ENCODE measurements around the gene ZCCHC18.

ZCCHC18 gene

DNA sequence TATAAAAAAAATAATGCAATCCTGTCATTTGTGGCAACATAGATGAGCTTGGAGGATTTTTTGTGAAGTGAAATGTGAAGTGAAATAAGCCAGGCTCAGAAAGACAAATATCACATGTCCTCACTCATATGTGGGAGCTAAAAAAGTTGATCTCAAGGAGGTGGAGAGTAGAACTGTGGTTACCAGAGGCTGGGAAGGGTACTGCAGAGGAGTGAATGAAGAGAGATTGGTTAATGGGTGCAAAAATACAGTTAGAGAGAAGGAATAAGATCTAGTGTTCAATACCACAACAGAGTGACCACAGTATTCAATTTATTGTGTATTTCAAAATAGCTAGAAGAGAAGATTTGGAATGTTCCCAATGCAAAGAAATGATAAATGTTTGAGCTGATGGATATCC, 13.4 kb upstream of the ZCCHC18 start:
- no peak for TF ChIP-seq ZC3H10 (CRISPR knock-in tag; IDR thresholded peaks at IDR 0.05)
- no peak for TF ChIP-seq PPARA (CRISPR knock-in tag; IDR thresholded peaks at IDR 0.05; ENCODE audit: borderline replicate concordance)
- ATAC-seq = peak; percentile 60

DNA sequence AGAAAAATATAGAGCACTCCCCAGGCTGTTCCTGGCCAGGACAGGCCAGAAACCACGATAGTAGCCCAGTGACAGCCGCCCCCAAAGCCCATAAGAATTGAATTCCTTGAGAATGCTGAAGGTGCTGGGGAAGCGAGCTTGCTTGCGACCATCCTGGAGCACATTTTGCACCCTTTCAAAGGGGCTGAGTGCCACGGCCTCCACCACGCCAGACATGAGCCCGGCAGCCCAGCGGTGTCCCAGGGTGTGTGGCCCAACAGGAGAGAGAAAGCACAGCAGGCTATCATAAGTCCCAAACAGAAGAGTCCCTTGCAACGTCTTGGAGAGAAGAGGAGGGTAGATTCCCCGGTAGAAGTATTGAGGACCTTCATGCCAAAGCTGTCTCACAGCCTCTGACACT, 7.6 kb upstream of the ZCCHC18 start:
- TF ChIP-seq, protein P1, sequence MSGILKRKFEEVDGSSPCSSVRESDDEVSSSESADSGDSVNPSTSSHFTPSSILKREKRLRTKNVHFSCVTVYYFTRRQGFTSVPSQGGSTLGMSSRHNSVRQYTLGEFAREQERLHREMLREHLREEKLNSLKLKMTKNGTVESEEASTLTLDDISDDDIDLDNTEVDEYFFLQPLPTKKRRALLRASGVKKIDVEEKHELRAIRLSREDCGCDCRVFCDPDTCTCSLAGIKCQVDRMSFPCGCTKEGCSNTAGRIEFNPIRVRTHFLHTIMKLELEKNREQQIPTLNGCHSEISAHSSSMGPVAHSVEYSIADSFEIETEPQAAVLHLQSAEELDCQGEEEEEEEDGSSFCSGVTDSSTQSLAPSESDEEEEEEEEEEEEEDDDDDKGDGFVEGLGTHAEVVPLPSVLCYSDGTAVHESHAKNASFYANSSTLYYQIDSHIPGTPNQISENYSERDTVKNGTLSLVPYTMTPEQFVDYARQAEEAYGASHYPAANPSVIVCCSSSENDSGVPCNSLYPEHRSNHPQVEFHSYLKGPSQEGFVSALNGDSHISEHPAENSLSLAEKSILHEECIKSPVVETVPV (CRISPR knock-in tag; IDR thresholded peaks at IDR 0.05) = no peak
- TF ChIP-seq ZNF70 (CRISPR knock-in tag; IDR thresholded peaks at IDR 0.05) (no peak), ARNTL (CRISPR knock-in tag; IDR thresholded peaks at IDR 0.05; ENCODE audit: borderline replicate concordance, low read depth) (no peak), ESRRG (CRISPR knock-in tag; IDR thresholded peaks at IDR 0.05) (no peak), ZNF565 (CRISPR knock-in tag; conservative IDR thresholded peaks at IDR 0.05; ENCODE audit: low read depth) (no peak), ZNF8 (CRISPR knock-in tag; IDR thresholded peaks at IDR 0.05) (no peak), TSHZ2 (CRISPR knock-in tag; IDR thresholded peaks at IDR 0.05) (no peak), RARB (CRISPR knock-in tag; IDR thresholded peaks at IDR 0.05) (no peak), CSDC2 (CRISPR knock-in tag; IDR thresholded peaks at IDR 0.05) (no peak), ZFP3 (CRISPR knock-in tag; IDR thresholded peaks at IDR 0.05) (no peak), GLIS3 (CRISPR knock-in tag; IDR thresholded peaks at IDR 0.05) (no peak), TOX (CRISPR knock-in tag; IDR thresholded peaks at IDR 0.05; ENCODE audit: borderline replicate concordance) (no peak), OSR1 (CRISPR knock-in tag; IDR thresholded peaks at IDR 0.05) (no peak), ISL1 (CRISPR knock-in tag; IDR thresholded peaks at IDR 0.05) (no peak)
- TF ChIP-seq, protein P2, sequence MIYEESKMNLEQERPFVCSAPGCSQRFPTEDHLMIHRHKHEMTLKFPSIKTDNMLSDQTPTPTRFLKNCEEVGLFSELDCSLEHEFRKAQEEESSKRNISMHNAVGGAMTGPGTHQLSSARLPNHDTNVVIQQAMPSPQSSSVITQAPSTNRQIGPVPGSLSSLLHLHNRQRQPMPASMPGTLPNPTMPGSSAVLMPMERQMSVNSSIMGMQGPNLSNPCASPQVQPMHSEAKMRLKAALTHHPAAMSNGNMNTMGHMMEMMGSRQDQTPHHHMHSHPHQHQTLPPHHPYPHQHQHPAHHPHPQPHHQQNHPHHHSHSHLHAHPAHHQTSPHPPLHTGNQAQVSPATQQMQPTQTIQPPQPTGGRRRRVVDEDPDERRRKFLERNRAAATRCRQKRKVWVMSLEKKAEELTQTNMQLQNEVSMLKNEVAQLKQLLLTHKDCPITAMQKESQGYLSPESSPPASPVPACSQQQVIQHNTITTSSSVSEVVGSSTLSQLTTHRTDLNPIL (CRISPR knock-in tag; IDR thresholded peaks at IDR 0.05; ENCODE audit: low read depth) = no peak
- no peak for ATAC-seq

GRCh38 chrX:104105330-104106262, 6.7 kb upstream of the ZCCHC18 start:
- ATAC-seq = no peak
- TF ChIP-seq BACH2 (CRISPR knock-in tag; IDR thresholded peaks at IDR 0.05; ENCODE audit: borderline replicate concordance) (no peak), TOX (CRISPR knock-in tag; IDR thresholded peaks at IDR 0.05; ENCODE audit: borderline replicate concordance) (no peak), ARNTL (CRISPR knock-in tag; IDR thresholded peaks at IDR 0.05; ENCODE audit: borderline replicate concordance, low read depth) (no peak), GLIS3 (CRISPR knock-in tag; IDR thresholded peaks at IDR 0.05) (no peak), ZNF70 (CRISPR knock-in tag; IDR thresholded peaks at IDR 0.05) (no peak), ZC3H10 (CRISPR knock-in tag; IDR thresholded peaks at IDR 0.05) (no peak)
- TF ChIP-seq, protein P1 (CRISPR knock-in tag; IDR thresholded peaks at IDR 0.05) = no peak

- ATAC-seq = no peak
Observed at GRCh38 chrX:104108955-104109354, 3.4 kb upstream of the ZCCHC18 start.

More at GRCh38 chrX:104108955-104109354, 3.4 kb upstream of the ZCCHC18 start:
- TF ChIP-seq CSDC2 (CRISPR knock-in tag; IDR thresholded peaks at IDR 0.05) (no peak), POU6F1 (CRISPR knock-in tag; IDR thresholded peaks at IDR 0.05; ENCODE audit: borderline replicate concordance, low read depth) (no peak), ZNF565 (CRISPR knock-in tag; conservative IDR thresholded peaks at IDR 0.05; ENCODE audit: low read depth) (no peak), OSR1 (CRISPR knock-in tag; IDR thresholded peaks at IDR 0.05) (no peak), RARB (CRISPR knock-in tag; IDR thresholded peaks at IDR 0.05) (no peak), TOX (CRISPR knock-in tag; IDR thresholded peaks at IDR 0.05; ENCODE audit: borderline replicate concordance) (no peak), ARNTL (CRISPR knock-in tag; IDR thresholded peaks at IDR 0.05; ENCODE audit: borderline replicate concordance, low read depth) (no peak), ISL1 (CRISPR knock-in tag; IDR thresholded peaks at IDR 0.05) (no peak), ZC3H10 (CRISPR knock-in tag; IDR thresholded peaks at IDR 0.05) (no peak), TCF4 (CRISPR knock-in tag; IDR thresholded peaks at IDR 0.05; ENCODE audit: borderline replicate concordance) (no peak)
- TF ChIP-seq, protein P2 (CRISPR knock-in tag; IDR thresholded peaks at IDR 0.05; ENCODE audit: low read depth) = no peak
- TF ChIP-seq, protein P1 (CRISPR knock-in tag; IDR thresholded peaks at IDR 0.05) = no peak

All from SK-N-SH treated with all-trans-retinoic acid at 6 μM for 48 hours (cell line).